Activated CD8-positive, alpha-beta T cell treated with anti-CD3 and anti-CD28 coated beads, Interleukin-2, amount 10 ng/mL, durations not matched to agents 7 days and 5 days (primary cell): ENCODE measurements around the gene FAM168A. TPM values are rescaled to one million over a fixed set of nuclear protein-coding genes. Genes with fewer than 3 reads are reported as not detected.

Source experiments
- total RNA-seq, 2 experiments: library from RNA; stranded (reverse); gene quantifications; one replicate each; pipeline ENCODE4 v1.2.3, GENCODE V29; 2021

The FAM168A gene
- total RNA-seq, 2 experiments from 2014 or later, result 25.9 to 27.8 TPM

Other genes with a start within 250 kb of the FAM168A start
- gene RELT, start 221.7 kb downstream of the FAM168A start, total RNA-seq, result 10 to 100 TPM; 28.6 to 33.2 TPM
- 10 to 100 TPM in 1 of 2 experiments, 1 to 10 TPM in 1; 10.0 to 11.6 TPM for gene PLEKHB1, start 48.5 kb upstream of the FAM168A start, total RNA-seq
- gene RAB6A, start 163.0 kb upstream of the FAM168A start, total RNA-seq, result 100 to 1,000 TPM in 1 of 2 experiments, 10 to 100 TPM in 1; 97.7 to 101 TPM
- gene MRPL48, start 189.8 kb upstream of the FAM168A start, total RNA-seq, result 10 to 100 TPM; 45.1 to 46.0 TPM